NCI-H526 treated with DMSO at 0.1 percent for 48 hours (cell line): ENCODE measurements around the gene MOK.

Experiments used
- DNase-seq: peaks from one replicate; lab custom pipeline; 2025; lab: John Stamatoyannopoulos, UW

Gene MOK

DNA sequence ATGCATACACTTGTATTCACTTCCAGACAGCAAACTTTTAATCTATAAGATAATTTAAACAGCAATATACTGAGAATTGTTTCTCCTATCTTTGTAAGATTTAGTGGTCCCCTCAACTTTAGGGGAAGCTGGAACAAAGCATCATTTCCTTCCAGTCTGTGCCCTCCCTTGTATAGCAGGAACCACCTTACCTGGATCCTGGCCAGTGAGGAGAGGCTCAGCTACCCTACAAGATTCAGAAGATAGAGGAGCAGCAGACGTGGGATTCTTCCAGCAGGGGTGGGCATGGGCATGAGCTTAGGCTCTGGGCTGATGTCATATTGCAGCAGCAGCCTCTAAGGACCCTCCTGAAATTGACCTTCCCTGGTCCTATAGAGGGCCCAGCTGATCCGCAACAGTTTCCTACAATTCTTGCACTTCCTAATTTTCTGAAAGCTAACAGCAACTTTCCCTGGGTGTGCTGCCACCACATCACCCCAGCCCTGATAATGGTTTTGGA is 21.3 kb downstream of the MOK start:
- no peak for DNase-seq

DNA sequence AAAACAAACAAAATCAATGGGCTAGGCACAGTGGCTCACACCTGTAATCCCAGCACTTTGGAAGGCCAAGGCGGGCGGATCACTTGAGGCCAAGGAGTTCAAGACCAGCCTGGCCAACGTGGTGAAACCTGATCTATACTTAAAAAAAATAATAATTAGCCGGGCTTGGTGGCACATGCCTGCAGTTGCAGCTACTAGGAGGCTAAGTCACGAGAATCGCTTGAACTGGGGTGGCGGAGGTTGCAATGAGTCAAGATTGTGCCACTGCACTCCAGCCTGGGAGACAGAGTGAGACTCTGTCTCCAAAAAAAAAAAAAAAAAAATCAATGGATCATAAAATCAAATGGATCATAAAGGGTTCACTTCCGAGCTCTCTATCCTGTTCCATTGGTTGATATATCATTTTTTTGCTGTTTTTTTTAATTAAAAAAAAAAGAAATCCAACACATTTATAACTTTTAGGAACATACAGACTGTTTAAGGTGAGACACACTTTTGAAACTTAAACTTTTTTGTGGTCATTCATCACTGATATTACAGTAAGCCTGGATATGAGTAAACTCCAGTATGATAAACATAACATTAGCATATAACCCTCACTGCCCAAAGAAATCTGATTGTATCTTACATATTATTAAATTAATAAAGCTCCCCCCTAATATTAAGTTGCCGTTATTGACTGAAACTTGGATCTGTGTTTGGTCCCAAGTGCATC is 22.1 kb downstream of the MOK start:
- no peak for DNase-seq

DNA sequence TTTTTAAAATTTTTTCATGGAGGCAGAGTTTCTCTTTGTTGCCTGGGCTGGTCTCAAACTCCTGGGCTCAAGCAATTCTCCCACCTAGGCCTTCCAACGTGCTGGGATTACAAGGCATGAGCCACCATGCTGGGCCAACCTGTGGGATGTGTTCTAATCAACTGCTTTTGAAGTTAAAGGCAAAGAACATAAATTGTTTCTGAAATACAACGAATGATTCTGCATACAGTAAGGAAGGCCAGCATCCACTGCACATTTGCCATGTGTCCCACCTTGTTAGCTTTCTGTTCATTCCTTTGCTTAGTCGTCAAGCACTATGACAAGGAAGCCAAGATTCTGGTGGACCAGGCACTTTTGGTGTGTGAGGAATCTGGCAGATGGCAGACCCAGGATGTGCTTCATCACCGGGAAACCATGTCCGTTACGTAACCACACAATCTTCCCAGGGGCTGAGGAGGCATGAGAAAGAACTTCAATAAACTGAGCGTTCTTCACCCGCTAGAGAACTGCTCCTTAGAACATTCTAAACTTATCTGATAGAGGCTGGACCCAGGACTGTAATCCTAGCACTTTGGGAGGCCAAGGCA is 24.5 kb downstream of the MOK start:
- DNase-seq, result no peak

GRCh38 chr14:102279688-102280348 is 25.1 kb downstream of the MOK start:
- no peak for DNase-seq

DNA sequence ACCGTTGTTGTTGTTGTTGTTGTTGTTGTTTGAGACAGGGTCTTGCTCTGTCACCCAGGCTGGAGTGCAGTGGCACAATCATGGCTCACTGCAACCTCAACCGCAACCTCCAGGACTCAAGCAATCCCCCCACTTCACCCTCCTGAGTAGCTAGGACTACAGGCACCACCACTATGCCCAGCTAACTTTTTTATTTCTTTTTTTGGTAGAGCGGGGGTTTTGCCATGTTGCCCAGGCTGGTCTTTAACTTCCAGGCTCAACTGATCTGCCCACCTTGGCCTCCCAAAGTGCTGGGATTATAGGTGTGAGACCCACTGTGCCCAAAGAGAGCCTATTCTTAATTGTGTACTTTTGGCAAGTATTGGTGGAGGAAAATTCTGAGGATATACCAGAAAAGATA is 25.7 kb downstream of the MOK start:
- DNase-seq, result no peak

DNA sequence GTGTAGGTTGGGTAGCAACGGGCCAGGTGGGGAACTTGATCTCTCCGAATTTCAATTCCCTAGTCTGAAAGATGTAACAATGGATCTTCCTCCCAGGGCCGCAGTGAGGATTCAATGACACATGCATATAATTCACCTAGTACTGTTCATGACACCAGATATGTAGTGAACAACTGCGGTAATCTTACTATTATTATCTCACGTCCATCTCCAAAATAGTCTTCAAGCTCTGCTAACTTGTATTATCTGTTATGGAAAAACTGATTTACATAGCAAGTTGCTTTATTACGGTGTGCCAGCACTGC is 26.4 kb downstream of the MOK start:
- no peak for DNase-seq

DNA sequence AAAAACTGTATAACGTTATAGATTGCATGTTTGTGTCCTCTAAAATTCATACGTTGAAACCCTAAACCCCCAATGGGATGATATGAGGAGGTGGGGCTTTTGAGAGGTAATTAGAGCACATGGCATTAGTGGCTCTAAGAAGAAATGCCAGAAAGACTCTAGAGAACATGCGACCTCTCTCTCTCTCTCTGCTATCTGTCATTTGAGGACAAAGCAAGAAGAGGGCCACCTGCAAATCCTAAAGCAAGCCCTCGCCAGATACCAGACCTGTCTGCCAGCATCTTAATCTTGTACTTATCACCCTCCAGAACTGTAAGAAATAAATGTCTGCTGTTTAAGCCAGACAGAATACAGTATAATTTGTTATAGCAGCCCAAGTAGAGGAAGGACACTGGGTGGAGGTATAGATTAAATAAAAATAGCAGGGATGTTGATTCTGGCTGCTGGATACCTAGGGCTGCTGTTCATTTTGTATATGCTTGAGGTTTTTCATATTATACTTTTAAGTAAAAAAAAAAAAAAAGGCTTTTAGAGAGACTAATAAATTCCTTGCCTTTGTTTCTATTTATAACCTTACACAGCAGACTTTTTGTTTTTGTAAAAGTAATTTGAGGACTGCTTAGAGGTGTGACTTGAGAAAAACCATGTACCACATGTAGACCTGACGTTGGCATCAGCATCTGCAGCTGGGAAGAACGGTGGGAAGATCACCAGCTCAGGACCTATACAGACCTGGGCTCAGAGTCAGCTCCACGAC is 26.9 kb downstream of the MOK start:
- no peak for DNase-seq

- no peak for DNase-seq
Measured at GRCh38 chr14:102275866-102276265, 29.1 kb downstream of the MOK start.

DNA sequence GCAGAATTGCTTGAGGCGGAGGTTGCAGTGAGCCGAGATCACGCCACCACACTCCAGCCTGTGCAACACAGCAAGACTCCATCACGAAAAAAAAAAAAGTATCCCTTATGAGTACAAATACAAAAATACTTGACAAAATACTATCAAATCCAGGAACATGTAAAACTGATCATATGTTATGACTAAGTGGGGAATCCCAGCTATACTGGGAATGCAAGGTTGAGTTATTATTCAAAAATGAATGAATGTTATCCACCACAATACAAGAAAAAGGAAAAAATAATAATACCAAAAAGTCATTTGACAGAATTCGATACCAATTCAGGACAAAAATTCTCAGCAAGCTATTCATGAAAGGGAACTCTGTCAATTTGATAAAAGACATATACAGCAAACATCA is 32.6 kb downstream of the MOK start:
- DNase-seq, result no peak

GRCh38 chr14:102264775-102265174 is 40.2 kb downstream of the MOK start:
- DNase-seq, result no peak

GRCh38 chr14:102264355-102264754 is 40.6 kb downstream of the MOK start:
- DNase-seq, result no peak

GRCh38 chr14:102262929-102263462 is 42.0 kb downstream of the MOK start:
- peak; percentile 81 for DNase-seq

DNA sequence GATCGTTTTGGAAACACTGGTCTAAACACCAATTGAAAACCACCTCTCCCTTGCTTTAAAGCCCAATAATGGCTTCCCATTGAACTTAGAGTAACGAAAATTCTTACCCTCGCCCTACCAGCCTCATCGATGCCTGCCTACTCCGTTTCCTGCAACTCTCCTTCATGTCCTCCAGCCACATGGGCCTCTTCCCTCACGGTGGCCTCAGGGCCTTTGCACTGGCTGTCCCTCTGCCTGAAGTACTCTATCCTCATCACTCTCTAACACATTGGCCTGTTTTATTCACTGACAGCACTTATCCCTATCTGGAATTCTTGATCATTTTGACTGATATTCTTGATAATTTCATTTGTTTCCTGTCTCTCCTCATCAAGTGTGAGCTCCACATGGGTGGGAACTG is 46.8 kb downstream of the MOK start:
- DNase-seq, result no peak

- DNase-seq, result no peak
Measured at GRCh38 chr14:102256716-102257115, 48.2 kb downstream of the MOK start.

- no peak for DNase-seq
Measured at GRCh38 chr14:102255401-102256190, 49.4 kb downstream of the MOK start.

- DNase-seq, result no peak
Measured at GRCh38 chr14:102252834-102253801, 51.8 kb downstream of the MOK start.

GRCh38 chr14:102251161-102251560 is 53.8 kb downstream of the MOK start:
- no peak for DNase-seq

GRCh38 chr14:102250636-102251035 is 54.3 kb downstream of the MOK start:
- no peak for DNase-seq

DNA sequence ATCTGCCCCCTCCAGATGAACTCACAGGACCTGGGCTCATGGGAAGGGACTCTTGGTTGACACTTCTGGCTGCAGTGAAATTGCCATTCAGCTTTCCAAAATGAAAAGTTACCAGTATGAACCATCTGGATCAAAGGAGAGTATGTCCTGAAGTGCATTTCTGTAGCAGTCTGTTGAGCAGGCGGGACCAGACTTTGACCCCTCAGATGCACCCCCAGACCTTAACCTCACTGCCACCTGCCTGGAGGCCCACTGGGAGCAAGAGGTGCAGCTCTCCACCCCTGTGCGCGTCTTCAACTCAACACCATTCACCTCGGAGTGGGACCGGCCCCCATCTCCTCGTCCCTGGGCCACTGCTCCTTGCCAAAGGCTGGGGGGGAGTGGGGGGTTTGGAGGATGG is 55.0 kb downstream of the MOK start:
- no peak for DNase-seq

- no peak for DNase-seq
Measured at GRCh38 chr14:102249041-102249440, 55.9 kb downstream of the MOK start.

DNA sequence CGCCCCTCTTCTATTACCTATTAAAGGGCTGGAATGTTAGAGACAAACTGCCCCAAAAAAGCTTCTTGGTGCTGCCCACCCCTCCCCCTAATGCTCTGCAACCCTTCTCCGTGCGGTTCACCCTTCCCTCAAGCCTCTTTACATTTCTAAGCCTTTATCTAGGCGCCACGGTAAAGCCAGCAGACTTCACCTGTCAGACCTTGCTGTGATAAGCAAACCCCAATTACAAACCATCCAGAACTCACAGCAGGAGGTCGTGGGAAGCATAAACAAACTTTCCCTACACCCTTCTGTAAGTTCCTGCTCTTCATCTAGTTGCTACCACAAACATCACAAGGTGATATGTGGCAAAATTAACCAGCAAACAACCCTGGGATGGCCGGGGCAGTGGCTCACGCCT is 56.8 kb downstream of the MOK start:
- no peak for DNase-seq
